HG03135 (cell line): Measurements from ENCODE around the gene OR10G6.
"Not testable (repeated sequence)": the region's sequence is repeated elsewhere in the genome, so short reads cannot be mapped to it uniquely, and the experiment has no call there.

Experiments
- ATAC-seq: cut with Tn5 transposase; IDR thresholded peaks from one replicate; pipeline ENCODE4 v1.9.1; 2021; ENCODE audit warnings: mild to moderate bottlenecking, moderate library complexity; ENCODE audit not compliant: unreplicated experiment

OR10G6 gene, protein sequence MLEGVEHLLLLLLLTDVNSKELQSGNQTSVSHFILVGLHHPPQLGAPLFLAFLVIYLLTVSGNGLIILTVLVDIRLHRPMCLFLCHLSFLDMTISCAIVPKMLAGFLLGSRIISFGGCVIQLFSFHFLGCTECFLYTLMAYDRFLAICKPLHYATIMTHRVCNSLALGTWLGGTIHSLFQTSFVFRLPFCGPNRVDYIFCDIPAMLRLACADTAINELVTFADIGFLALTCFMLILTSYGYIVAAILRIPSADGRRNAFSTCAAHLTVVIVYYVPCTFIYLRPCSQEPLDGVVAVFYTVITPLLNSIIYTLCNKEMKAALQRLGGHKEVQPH

DNA sequence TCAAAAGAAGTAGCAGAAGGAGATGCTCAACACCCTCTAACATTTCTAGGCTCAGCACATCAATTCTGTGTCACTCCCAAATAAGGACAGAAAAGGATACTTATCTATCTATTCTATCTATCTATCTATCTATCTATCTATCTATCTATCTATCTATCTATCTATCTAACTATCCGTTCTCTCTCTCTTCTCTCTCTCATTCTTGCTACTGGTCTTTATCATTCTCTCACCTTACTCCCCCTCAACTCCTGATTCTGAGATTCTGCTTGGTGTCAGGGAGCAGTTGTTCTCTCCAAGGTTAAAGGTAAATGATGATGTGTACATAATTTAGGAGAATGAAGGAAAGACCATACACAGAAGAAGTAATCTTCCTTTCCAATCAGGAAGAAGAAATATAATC lies at the start of gene OR10G6:
TSS of gene OR10G6 (minus strand) at position 43 of the 400 bp plus-strand sequence. CDS start at position 43, 0 bp downstream.
- ATAC-seq, result no peak

DNA sequence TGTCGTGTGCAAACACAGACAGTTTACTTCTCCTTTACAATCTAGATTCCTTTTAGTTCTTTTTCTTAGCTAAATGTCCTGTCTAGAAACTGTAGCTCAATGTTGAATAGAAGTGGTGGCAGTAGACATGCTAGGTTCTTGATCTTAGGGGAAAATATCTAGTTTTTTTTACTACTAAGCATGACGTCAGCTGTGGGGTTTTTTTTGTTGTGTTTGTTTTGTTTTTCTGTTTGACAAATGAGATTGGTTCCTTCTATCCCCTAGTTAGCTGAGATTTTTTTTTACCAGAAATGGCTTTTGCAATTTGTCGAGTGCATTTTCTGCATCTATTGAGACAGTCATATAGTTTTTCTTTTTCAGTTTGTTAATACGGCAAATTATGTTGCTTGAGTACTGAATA lies 48.5 kb upstream of the OR10G6 start:
- ATAC-seq, result no peak

DNA sequence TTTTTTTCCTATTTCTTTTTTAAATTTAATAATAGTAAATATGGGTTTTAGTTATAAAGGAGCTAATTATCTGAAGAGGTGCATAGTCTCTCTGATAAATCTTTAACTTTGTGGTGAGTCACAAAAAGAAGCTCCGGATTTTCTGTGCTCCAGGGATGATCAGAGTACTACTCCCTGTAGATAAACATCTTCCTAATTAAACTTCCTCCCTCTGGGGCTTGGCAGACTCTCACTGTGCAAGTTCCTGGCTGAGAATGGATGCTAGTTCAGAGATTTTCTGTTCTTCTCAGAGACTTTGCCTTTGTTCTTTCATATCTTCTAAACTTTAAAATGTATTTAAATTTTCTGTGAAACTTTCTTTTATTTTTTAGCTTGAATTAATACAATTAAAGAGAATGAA lies 46.3 kb upstream of the OR10G6 start, which contains the start of gene OR10G7:
TSS of gene OR10G7 (minus strand) at position 72 of the 400 bp plus-strand sequence. CDS start 2,324 bp downstream, outside the sequence.
- no peak for ATAC-seq

DNA sequence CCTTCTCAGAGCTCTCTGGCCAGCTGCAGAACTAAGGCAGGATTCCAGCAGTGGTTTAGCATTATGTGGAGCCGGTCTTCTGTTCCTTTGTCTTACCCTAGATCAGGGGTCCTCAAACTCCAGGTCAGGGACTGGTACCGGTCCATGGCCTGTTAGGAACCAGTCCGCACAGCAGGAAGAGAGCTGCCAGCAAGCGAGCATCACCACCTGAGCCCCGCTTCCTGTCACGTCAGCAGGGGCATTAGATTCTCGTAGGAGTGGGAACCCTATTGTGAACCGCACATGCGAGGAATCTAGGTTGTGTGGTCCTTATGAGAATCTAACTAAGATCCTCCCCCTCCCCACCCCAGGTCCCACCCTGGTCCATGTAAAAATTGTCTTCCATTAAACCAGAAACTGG lies 44.6 kb upstream of the OR10G6 start:
- no peak for ATAC-seq

DNA sequence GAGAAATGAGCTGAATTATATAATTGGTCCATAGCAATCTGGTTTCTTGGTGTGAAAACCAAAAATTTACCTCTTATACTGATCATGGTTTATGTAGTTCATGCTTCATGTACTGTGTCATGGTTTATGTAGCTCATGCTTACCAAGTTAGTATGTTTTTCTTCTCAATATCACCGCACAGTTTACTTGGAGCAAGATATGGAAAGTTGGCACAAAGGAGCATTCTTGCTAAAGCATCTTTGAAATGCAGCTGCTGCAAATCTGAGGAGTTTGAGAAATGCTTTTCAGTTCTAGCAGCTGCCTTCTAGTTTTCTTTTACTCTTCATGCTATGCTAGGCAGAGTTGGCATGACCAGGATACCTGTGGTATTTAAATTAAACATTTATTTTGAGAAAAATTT lies 41.7 kb upstream of the OR10G6 start:
- no peak for ATAC-seq

DNA sequence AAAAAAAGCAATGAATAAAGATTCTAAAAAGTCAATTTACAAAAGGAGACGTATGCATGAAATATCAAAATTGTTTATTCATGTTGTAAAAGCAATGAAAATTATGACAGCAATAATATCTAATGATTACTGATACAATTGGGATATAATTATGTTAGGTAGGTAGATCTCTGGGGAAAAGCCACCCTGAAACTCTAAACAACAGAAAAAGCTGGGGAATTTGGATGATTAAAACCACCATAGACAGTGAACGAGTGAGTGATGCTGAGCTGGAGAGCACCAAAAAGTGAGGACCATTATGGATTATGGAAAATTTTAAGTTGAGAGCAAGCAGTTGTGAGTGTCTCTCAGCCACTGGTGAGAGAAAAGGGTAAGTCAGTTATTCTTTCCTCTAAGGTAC lies 31.5 kb upstream of the OR10G6 start, which contains the start of gene OR10G8:
TSS of gene OR10G8 (plus strand) at position 301 of the 400 bp plus-strand sequence. CDS start 2,825 bp downstream, outside the sequence.
- ATAC-seq, result no peak

DNA sequence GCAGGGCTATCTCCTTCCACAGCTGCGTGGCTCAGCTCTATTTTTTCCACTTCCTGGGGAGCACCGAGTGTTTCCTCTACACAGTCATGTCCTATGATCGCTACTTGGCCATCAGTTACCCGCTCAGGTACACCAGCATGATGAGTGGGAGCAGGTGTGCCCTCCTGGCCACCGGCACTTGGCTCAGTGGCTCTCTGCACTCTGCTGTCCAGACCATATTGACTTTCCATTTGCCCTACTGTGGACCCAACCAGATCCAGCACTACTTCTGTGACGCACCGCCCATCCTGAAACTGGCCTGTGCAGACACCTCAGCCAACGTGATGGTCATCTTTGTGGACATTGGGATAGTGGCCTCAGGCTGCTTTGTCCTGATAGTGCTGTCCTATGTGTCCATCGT lies 20.9 kb upstream of the OR10G6 start:
- not testable (repeated sequence) for ATAC-seq

DNA sequence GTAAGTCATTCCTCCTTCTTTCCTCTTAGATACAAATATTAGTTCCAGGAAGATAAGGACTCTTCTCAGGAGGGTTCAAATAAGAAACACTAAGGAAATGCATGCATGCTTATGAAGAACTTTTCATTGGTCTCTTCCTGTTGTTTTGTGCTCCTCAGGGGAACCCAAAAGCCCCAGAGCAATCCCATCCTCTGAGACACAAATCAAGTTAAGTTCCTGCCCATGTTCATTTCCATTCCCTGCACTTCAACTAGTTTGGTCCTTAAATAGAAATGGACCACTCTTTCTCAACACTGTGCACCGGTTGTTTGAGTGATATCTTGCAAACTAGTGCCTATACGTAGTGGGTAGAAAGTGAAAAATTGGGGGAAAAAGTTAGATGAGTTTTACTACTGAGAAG lies 17.7 kb upstream of the OR10G6 start, which contains the start of gene OR10G4:
TSS of gene OR10G4 (plus strand) at position 301 of the 400 bp plus-strand sequence. CDS start 2,578 bp downstream, outside the sequence.
- ATAC-seq, result no peak

DNA sequence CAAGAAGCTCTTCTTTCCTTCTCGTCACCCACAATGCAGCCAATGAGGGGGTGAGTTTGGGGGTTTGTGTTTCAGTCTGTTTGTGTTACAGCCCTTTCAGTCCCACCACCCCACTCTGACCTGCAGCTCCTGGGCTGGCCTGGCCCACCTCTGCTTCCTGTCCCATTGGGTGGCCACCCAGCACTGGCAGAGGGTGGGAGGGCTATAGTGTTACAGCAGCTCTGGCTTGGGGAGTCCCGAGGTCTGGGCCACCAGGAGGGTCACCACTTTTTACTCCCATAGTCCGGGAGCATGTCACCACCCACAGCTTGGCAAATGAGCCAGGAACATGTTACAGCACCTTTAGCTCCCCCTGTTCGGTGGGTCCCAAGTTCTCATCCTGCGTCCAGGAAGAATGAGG lies 15.7 kb downstream of the OR10G6 start:
- no peak for ATAC-seq

DNA sequence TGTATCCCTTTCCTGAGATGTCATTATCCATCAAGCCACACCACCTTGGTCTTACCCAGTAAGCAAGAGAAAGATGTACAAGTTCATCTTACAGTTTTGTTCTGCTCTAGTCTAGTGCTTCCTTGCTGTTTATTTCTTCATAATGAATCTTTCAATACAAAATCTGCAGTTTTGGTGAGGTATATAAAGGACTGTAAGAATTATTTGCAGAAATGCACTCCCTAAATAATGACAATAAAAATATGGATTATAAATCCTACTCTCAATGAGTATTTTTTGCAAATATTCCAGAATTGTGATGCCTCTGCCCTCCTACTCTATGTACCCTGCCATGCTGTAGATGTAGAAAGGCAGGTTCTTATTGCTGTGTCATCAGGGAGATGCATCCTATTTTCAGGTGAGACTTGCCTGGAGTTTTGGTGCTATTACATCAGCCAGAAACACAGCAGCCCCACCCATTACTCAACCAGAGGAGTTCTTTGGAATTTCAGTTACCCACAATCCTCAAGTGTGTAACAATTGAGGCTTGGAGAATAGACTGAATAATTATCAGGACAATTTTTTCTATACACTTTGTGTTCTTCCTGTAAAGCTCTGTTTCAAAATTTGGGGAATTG lies 17.1 kb downstream of the OR10G6 start, which contains the start of gene OR10S1:
TSS of gene OR10S1 (minus strand) at position 51 of the 617 bp plus-strand sequence. CDS start 117 bp downstream, outside the sequence.
- ATAC-seq, result no peak

DNA sequence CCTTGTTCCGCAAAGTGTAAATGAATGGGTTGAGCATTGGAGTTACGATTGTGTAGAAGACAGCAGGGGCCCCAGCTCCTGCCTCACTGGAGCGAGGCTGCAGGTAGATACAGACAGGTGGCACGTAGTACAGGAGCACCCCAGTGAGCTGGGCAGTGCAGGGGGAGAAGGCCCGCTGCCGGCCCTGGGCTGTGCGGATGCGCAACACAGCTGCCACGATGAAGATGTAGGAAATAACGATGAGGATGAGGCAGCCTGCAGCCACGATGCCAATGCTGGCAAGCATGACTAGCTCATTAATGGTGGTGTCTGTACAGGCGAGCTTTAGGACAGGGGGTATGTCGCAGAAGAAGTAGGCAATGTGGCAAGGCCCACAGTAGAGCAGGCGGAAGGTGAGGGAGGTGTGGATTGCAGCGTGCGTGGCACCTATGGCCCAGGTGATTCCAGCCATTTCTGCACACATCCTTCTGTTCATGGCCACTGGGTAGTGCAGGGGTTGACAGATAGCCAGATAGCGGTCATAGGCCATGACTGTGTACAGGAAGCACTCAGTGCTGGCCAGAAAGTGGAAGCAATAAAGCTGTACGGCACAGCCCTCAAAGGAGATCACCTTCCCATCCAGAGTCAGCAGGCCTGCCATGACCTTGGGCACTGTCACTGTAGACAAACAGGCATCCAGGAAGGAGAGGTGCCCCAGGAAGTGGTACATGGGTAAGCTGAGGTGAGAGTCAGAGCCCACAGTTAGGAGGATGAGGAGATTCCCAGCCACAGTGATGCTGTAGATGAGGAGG lies 18.0 kb downstream of the OR10G6 start:
- ATAC-seq, result no peak

DNA sequence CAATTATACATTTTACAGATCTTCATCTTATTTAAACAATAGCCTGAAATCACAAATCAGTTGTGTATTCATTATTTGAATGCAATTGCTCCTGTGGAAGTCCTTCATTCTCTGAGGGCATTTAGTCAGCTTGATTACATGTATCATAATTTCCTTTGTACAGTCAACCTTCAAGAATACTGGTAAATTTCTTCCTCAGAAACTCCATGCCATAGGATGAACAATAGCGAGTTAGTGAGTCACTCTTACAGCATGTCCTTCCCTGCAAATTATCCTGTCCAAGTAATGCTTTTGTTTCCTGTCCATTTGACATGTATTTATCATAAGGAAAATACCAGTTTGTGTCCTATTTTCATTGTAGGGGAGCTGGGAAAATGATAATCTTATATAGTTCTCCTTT lies 21.1 kb downstream of the OR10G6 start:
- ATAC-seq, result no peak

DNA sequence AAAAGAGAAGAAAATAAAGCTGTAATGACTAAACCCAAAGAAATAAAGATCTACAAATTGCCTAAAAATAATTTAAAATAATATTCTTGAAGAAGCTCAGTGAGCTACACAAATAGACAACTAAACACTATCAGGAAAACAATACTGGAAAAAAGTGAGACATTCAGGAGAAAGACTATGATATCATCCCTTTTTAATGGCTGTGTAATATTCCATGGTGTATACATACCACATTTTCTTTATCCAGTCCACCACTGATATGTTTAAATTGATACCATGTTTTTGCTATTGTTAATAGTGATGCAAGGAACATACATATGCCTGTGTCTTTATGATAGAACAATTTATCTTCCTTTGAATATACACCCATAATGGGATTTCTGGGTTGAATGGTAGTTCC lies 38.2 kb downstream of the OR10G6 start:
- ATAC-seq, result no peak

DNA sequence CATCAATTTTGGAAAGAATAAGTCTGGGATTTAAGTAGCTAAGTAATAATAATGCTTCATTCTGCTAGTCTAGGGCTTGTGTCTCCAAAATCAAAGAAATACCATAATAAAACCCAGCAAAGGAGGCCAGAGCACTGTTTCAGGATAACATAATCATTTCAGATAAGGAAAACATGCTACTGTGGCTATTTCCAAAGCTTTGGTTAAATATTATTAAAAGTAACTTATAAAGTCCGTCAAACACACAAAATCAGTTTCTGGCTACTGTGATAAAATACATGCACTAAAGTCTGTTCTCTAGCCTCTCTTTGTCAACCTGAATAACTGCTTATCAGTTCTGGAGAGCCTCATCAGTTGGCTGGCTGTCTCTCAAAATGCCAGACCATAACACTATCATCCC lies 49.8 kb downstream of the OR10G6 start:
- ATAC-seq, result no peak
